ENCODE measurements around the gene C17orf100.
"Not testable (repeated sequence)": the region's sequence is repeated elsewhere in the genome, so short reads cannot be mapped to it uniquely, and the experiment has no call there.

C17orf100 gene

GRCh38 chr17:6684881-6685767, 33.6 kb downstream of the C17orf100 start:
- H3K27ac ChIP-seq (ENCODE audit: low read length): no peak overlapping the region
- H3K27me3 ChIP-seq (ENCODE audit: control insufficient read depth, insufficient read depth, low read length): no peaks in the 10 kb centered on the region

GRCh38 chr17:6686026-6686425, 34.5 kb downstream of the C17orf100 start:
- Histone ChIP-seq H3K27me3 (ENCODE audit: control insufficient read depth, insufficient read depth, low read length) (no peaks in the 10 kb centered on the region), H3K9me3 (ENCODE audit: control insufficient read depth, low read depth, low read length) (no peaks in the 10 kb centered on the region), H3K36me3 (ENCODE audit: control insufficient read depth, low read depth, low read length) (no peaks in the 10 kb centered on the region), H3K27ac (ENCODE audit: low read length) (no peak overlapping the region), H3K4me3 (ENCODE audit: low read length) (no peak overlapping the region), H3K4me1 (ENCODE audit: control insufficient read depth, low read depth, low read length) (no peaks in the 10 kb centered on the region), H3K9ac (ENCODE audit: low read length) (no peak overlapping the region)

More at GRCh38 chr17:6684881-6685767, 33.6 kb downstream of the C17orf100 start:
- Histone ChIP-seq H3K9ac (ENCODE audit: low read length) (no peak overlapping the region), H3K4me3 (ENCODE audit: low read length) (no peak overlapping the region), H3K9me3 (ENCODE audit: control insufficient read depth, low read depth, low read length) (no peaks in the 10 kb centered on the region), H3K4me1 (ENCODE audit: control insufficient read depth, low read depth, low read length) (no peaks in the 10 kb centered on the region), H3K36me3 (ENCODE audit: control insufficient read depth, low read depth, low read length) (no peaks in the 10 kb centered on the region)

GRCh38 chr17:6688944-6689343, 37.4 kb downstream of the C17orf100 start:
- Histone ChIP-seq H3K27me3 (ENCODE audit: control insufficient read depth, insufficient read depth, low read length) (no peaks in the 10 kb centered on the region), H3K4me1 (ENCODE audit: control insufficient read depth, low read depth, low read length) (no peaks in the 10 kb centered on the region), H3K36me3 (ENCODE audit: control insufficient read depth, low read depth, low read length) (no peaks in the 10 kb centered on the region), H3K9me3 (ENCODE audit: control insufficient read depth, low read depth, low read length) (no peaks in the 10 kb centered on the region), H3K27ac (ENCODE audit: low read length) (no peak overlapping the region), H3K4me3 (ENCODE audit: low read length) (no peak overlapping the region), H3K9ac (ENCODE audit: low read length) (no peak overlapping the region)

- H3K27ac ChIP-seq (ENCODE audit: low read length): no peak overlapping the region
- H3K4me1 ChIP-seq (ENCODE audit: control insufficient read depth, low read depth, low read length): no peaks in the 10 kb centered on the region
- H3K9ac ChIP-seq (ENCODE audit: low read length): no peak overlapping the region
- no peak overlapping the region for H3K4me3 ChIP-seq (ENCODE audit: low read length)
- H3K9me3 ChIP-seq (ENCODE audit: control insufficient read depth, low read depth, low read length): no peaks in the 10 kb centered on the region
- no peaks in the 10 kb centered on the region for H3K36me3 ChIP-seq (ENCODE audit: control insufficient read depth, low read depth, low read length)
- H3K27me3 ChIP-seq (ENCODE audit: control insufficient read depth, insufficient read depth, low read length): no peaks in the 10 kb centered on the region
Measured at GRCh38 chr17:6690641-6691040, 39.1 kb downstream of the C17orf100 start.

GRCh38 chr17:6691546-6691945, 40.0 kb downstream of the C17orf100 start:
- Histone ChIP-seq H3K4me1 (ENCODE audit: control insufficient read depth, low read depth, low read length) (no peaks in the 10 kb centered on the region), H3K27me3 (ENCODE audit: control insufficient read depth, insufficient read depth, low read length) (no peaks in the 10 kb centered on the region)

GRCh38 chr17:6691958-6692357, 40.4 kb downstream of the C17orf100 start:
- H3K4me1 ChIP-seq (ENCODE audit: control insufficient read depth, low read depth, low read length); H3K36me3 ChIP-seq (ENCODE audit: control insufficient read depth, low read depth, low read length); H3K9me3 ChIP-seq (ENCODE audit: control insufficient read depth, low read depth, low read length); H3K4me3 ChIP-seq (ENCODE audit: low read length); H3K27me3 ChIP-seq (ENCODE audit: control insufficient read depth, insufficient read depth, low read length); H3K27ac ChIP-seq (ENCODE audit: low read length); H3K9ac ChIP-seq (ENCODE audit: low read length): not testable (repeated sequence)

More at GRCh38 chr17:6691546-6691945, 40.0 kb downstream of the C17orf100 start:
- no peak overlapping the region for H3K9ac ChIP-seq (ENCODE audit: low read length)
- H3K9me3 ChIP-seq (ENCODE audit: control insufficient read depth, low read depth, low read length): no peaks in the 10 kb centered on the region
- H3K27ac ChIP-seq (ENCODE audit: low read length): no peak overlapping the region
- no peak overlapping the region for H3K4me3 ChIP-seq (ENCODE audit: low read length)
- no peaks in the 10 kb centered on the region for H3K36me3 ChIP-seq (ENCODE audit: control insufficient read depth, low read depth, low read length)

- Histone ChIP-seq H3K36me3 (ENCODE audit: control insufficient read depth, low read depth, low read length) (no peaks in the 10 kb centered on the region), H3K4me3 (ENCODE audit: low read length) (no peak overlapping the region), H3K27me3 (ENCODE audit: control insufficient read depth, insufficient read depth, low read length) (no peaks in the 10 kb centered on the region), H3K9ac (ENCODE audit: low read length) (no peak overlapping the region), H3K4me1 (ENCODE audit: control insufficient read depth, low read depth, low read length) (no peaks in the 10 kb centered on the region), H3K27ac (ENCODE audit: low read length) (no peak overlapping the region), H3K9me3 (ENCODE audit: control insufficient read depth, low read depth, low read length) (no peaks in the 10 kb centered on the region)
Measured at GRCh38 chr17:6695051-6695450, 43.5 kb downstream of the C17orf100 start.

GRCh38 chr17:6695565-6695964, 44.0 kb downstream of the C17orf100 start:
- Histone ChIP-seq H3K9me3 (ENCODE audit: control insufficient read depth, low read depth, low read length) (no peaks in the 10 kb centered on the region), H3K27ac (ENCODE audit: low read length) (no peak overlapping the region), H3K36me3 (ENCODE audit: control insufficient read depth, low read depth, low read length) (no peaks in the 10 kb centered on the region), H3K4me3 (ENCODE audit: low read length) (no peak overlapping the region), H3K27me3 (ENCODE audit: control insufficient read depth, insufficient read depth, low read length) (no peaks in the 10 kb centered on the region), H3K9ac (ENCODE audit: low read length) (no peak overlapping the region), H3K4me1 (ENCODE audit: control insufficient read depth, low read depth, low read length) (no peaks in the 10 kb centered on the region)

- Histone ChIP-seq H3K4me3 (ENCODE audit: low read length) (no peak overlapping the region), H3K9ac (ENCODE audit: low read length) (no peak overlapping the region), H3K9me3 (ENCODE audit: control insufficient read depth, low read depth, low read length) (no peaks in the 10 kb centered on the region), H3K4me1 (ENCODE audit: control insufficient read depth, low read depth, low read length) (no peaks in the 10 kb centered on the region), H3K36me3 (ENCODE audit: control insufficient read depth, low read depth, low read length) (no peaks in the 10 kb centered on the region), H3K27me3 (ENCODE audit: control insufficient read depth, insufficient read depth, low read length) (no peaks in the 10 kb centered on the region), H3K27ac (ENCODE audit: low read length) (no peak overlapping the region)
Measured at GRCh38 chr17:6696906-6697305, 45.3 kb downstream of the C17orf100 start.

- Histone ChIP-seq H3K9ac (ENCODE audit: low read length) (no peak overlapping the region), H3K4me3 (ENCODE audit: low read length) (no peak overlapping the region), H3K27me3 (ENCODE audit: control insufficient read depth, insufficient read depth, low read length) (no peaks in the 10 kb centered on the region), H3K4me1 (ENCODE audit: control insufficient read depth, low read depth, low read length) (no peaks in the 10 kb centered on the region), H3K9me3 (ENCODE audit: control insufficient read depth, low read depth, low read length) (no peaks in the 10 kb centered on the region), H3K27ac (ENCODE audit: low read length) (no peak overlapping the region), H3K36me3 (ENCODE audit: control insufficient read depth, low read depth, low read length) (no peaks in the 10 kb centered on the region)
Measured at GRCh38 chr17:6698004-6698403, 46.4 kb downstream of the C17orf100 start.

GRCh38 chr17:6699997-6700947, 48.7 kb downstream of the C17orf100 start:
- H3K9ac ChIP-seq (ENCODE audit: low read length): no peak overlapping the region
- H3K36me3 ChIP-seq (ENCODE audit: control insufficient read depth, low read depth, low read length): no peaks in the 10 kb centered on the region
- H3K4me3 ChIP-seq (ENCODE audit: low read length): no peak overlapping the region
- no peaks in the 10 kb centered on the region for H3K4me1 ChIP-seq (ENCODE audit: control insufficient read depth, low read depth, low read length)
- H3K27me3 ChIP-seq (ENCODE audit: control insufficient read depth, insufficient read depth, low read length): no peaks in the 10 kb centered on the region
- no peak overlapping the region for H3K27ac ChIP-seq (ENCODE audit: low read length)
- H3K9me3 ChIP-seq (ENCODE audit: control insufficient read depth, low read depth, low read length): no peaks in the 10 kb centered on the region

All from iPS-18a (cell line).